Measurements from ENCODE around the gene TRIM56. TPM values are rescaled to one million over a fixed set of nuclear protein-coding genes. Genes with fewer than 3 reads are reported as not detected.
"Not testable (repeated sequence)": the region's sequence is repeated elsewhere in the genome, so short reads cannot be mapped to it uniquely, and the experiment has no call there.

The TRIM56 gene
- polyA plus RNA-seq, 3 donors: 6.7 to 23.1 (median 10.2) TPM

- no peak overlapping the region for H3K27ac ChIP-seq (ENCODE audit: low read depth, low read length)
- WGBS, 3 donors: 29 to 48% (median 39%) methylated on average over 7 of the region's 7 CpGs
Observed at GRCh38 chr7:101124376-101125056, 39.2 kb downstream of the TRIM56 start.

- 30 to 36% (median 32%) methylated on average over 15 of the region's 15 CpGs for WGBS, 3 donors
- no peak overlapping the region for H3K27ac ChIP-seq (ENCODE audit: low read depth, low read length)
Observed at GRCh38 chr7:101125989-101126650, 40.8 kb downstream of the TRIM56 start.

GRCh38 chr7:101126651-101127459 is 41.6 kb downstream of the TRIM56 start, which contains the start of gene SERPINE1:
TSS of gene SERPINE1 (plus strand) at chr7:101127104. CDS start at chr7:101128394, 1,290 bp downstream.
- H3K27ac ChIP-seq (ENCODE audit: low read depth, low read length): no peak within 1 kb of the TSS
- 3 to 4% (median 3%) methylated on average over 22 of the region's 22 CpGs for WGBS, 3 donors

GRCh38 chr7:101127460-101128039 is 42.3 kb downstream of the TRIM56 start:
- 70 to 82% (median 79%) methylated on average over 3 of the region's 3 CpGs for WGBS, 3 donors
- no peak overlapping the region for H3K27ac ChIP-seq (ENCODE audit: low read depth, low read length)

GRCh38 chr7:101128040-101128834 is 43.0 kb downstream of the TRIM56 start:
- H3K27ac ChIP-seq (ENCODE audit: low read depth, low read length): no peak overlapping the region
- 68 to 83% (median 81%) methylated on average over 14 of the region's 14 CpGs for WGBS, 3 donors

GRCh38 chr7:101129603-101130117 is 44.4 kb downstream of the TRIM56 start:
- WGBS, 3 donors: 88 to 95% (median 94%) methylated on average over 3 of the region's 3 CpGs
- no peak overlapping the region for H3K27ac ChIP-seq (ENCODE audit: low read depth, low read length)

- 79 to 93% (median 88%) methylated on average over 18 of the region's 18 CpGs for WGBS, 3 donors
- H3K27ac ChIP-seq (ENCODE audit: low read depth, low read length): not testable (repeated sequence)
Observed at GRCh38 chr7:101132626-101133600, 47.6 kb downstream of the TRIM56 start.

GRCh38 chr7:101133621-101134398 is 48.5 kb downstream of the TRIM56 start:
- H3K27ac ChIP-seq (ENCODE audit: low read depth, low read length): no peak overlapping the region
- 62 to 80% (median 77%) methylated on average over 15 of the region's 15 CpGs for WGBS, 3 donors

- 66 to 76% (median 75%) methylated on average over 6 of the region's 6 CpGs for WGBS, 3 donors
- no peak overlapping the region for H3K27ac ChIP-seq (ENCODE audit: low read depth, low read length)
Observed at GRCh38 chr7:101134399-101134980, 49.2 kb downstream of the TRIM56 start.

GRCh38 chr7:101137651-101138212 is 52.5 kb downstream of the TRIM56 start:
- 60 to 73% (median 72%) methylated on average over 9 of the region's 9 CpGs for WGBS, 3 donors
- H3K27ac ChIP-seq (ENCODE audit: low read depth, low read length): no peak overlapping the region

GRCh38 chr7:101138213-101138870 is 53.1 kb downstream of the TRIM56 start:
- H3K27ac ChIP-seq (ENCODE audit: low read depth, low read length): peak overlapping the region; percentile 62
- 7 to 8% (median 7%) methylated on average over 16 of the region's 16 CpGs for WGBS, 3 donors

- 34 to 44% (median 36%) methylated on average over 3 of the region's 3 CpGs for WGBS, 3 donors
- H3K27ac ChIP-seq (ENCODE audit: low read depth, low read length): no peak overlapping the region
Observed at GRCh38 chr7:101140339-101140699, 55.0 kb downstream of the TRIM56 start.

- no peak overlapping the region for H3K27ac ChIP-seq (ENCODE audit: low read depth, low read length)
- WGBS, 3 donors: 88 to 93% (median 90%) methylated on average over 4 of the region's 4 CpGs
Observed at GRCh38 chr7:101140746-101141382, 55.6 kb downstream of the TRIM56 start.

Measured in adipose tissue (tissue), 3 donors.